Kidney (tissue), 14 donors: Measurements from ENCODE around the gene DNTT. TPM values are rescaled to one million over a fixed set of nuclear protein-coding genes. Genes with fewer than 3 reads are reported as not detected.

ENCODE experiments used
- DNase-seq, 5 donors: peaks; one replicate each; pipeline ENCODE4 v3.0.0-alpha.2; 2013 to 2020
- FAIRE-seq: peaks from 2 replicates; lab custom pipeline; 2012; peaks lifted over from hg19 to GRCh38; lab: Jason Lieb, UNC
- H3K27ac ChIP-seq, 2 donors: one replicate each; pipeline ENCODE4 v1.7.0; 2013; ENCODE audit warnings: low read depth in 2 of 2, low read length in 2 of 2, inconsistent platforms in 1 of 2
- H3K27me3 ChIP-seq: one replicate; pipeline ENCODE4 v1.7.1; 2013; ENCODE audit warnings: low read length, inconsistent platforms; ENCODE audit not compliant: control insufficient read depth, insufficient read depth
- H3K36me3 ChIP-seq, 3 donors: one replicate each; pipeline versions ENCODE4 v1.7.0 to v1.7.1; 2013; ENCODE audit warnings: low read length in 3 of 3, control low read depth in 1 of 3, inconsistent platforms in 1 of 3; ENCODE audit not compliant: insufficient read depth in 3 of 3, control insufficient read depth in 2 of 3
- H3K4me1 ChIP-seq, 3 donors: one replicate each; pipeline versions ENCODE4 v1.7.0 to v1.7.1; 2013; ENCODE audit warnings: low read length in 3 of 3, inconsistent platforms in 1 of 3, low read depth in 1 of 3; ENCODE audit not compliant: control insufficient read depth in 2 of 3, insufficient read depth in 2 of 3
- H3K4me3 ChIP-seq, 3 donors: one replicate each; pipeline versions ENCODE4 v1.7.0 to v1.8.1; 2013; ENCODE audit warnings: low read length in 3 of 3, control low read depth in 1 of 3, inconsistent platforms in 1 of 3
- H3K9ac ChIP-seq, 3 donors: one replicate each; pipeline versions ENCODE4 v1.7.0 to v1.7.1; 2013; ENCODE audit warnings: low read length in 3 of 3, control low read depth in 1 of 3, inconsistent platforms in 1 of 3
- H3K9me3 ChIP-seq, 3 donors: one replicate each; pipeline versions ENCODE4 v1.7.0 to v1.7.1; 2013; ENCODE audit warnings: low read length in 3 of 3, control low read depth in 1 of 3, inconsistent platforms in 1 of 3; ENCODE audit not compliant: control insufficient read depth in 2 of 3, insufficient read depth in 1 of 3
- CTCF ChIP-seq: IDR thresholded peaks from 3 replicates; pipeline ENCODE4 v1.5.1; 2012; ENCODE audit warnings: mild to moderate bottlenecking, moderate library complexity, borderline replicate concordance; ENCODE audit not compliant: insufficient read depth; ENCODE audit errors: extremely low read depth
- intact Hi-C: fragments of 100-400 bp; cut with DNase I; formaldehyde crosslinking; loops from one replicate; pipeline ENCODE4 v1.11.1; 2022
- polyA plus RNA-seq: library from polyadenylated mRNA; stranded (reverse); fragments of 350-450 nt; fragmentation: Illumina TruSeq; extraction: RNeasy Lipid Tissue Mini Kit (QIAGEN cat#74804); gene quantifications from one replicate; pipeline ENCODE4 v1.2.3, GENCODE V29; 2014; ENCODE audit warnings: low read depth, low replicate concordance; ENCODE audit not compliant: insufficient read depth
- total RNA-seq: library from RNA; stranded (reverse); fragmentation: NEBNext Ultra II Directional; extraction: Animal tissue kit (Norgen Biotek cat#: 25700); gene quantifications from one replicate; pipeline ENCODE4 v1.2.1, GENCODE V29; 2021
- donor health status: control.
- donor health status: control.
- donor health status: control.
- donor health status: control.
- donor health status: control.
- donor health status: DM: yes; HTN: yes; CAD: no.
- donor health status: Normal renal cell carcinoma (clear cell type).

DNTT gene
- total and polyA plus RNA-seq, 2 donors from 2014 or later = not detected

DNA sequence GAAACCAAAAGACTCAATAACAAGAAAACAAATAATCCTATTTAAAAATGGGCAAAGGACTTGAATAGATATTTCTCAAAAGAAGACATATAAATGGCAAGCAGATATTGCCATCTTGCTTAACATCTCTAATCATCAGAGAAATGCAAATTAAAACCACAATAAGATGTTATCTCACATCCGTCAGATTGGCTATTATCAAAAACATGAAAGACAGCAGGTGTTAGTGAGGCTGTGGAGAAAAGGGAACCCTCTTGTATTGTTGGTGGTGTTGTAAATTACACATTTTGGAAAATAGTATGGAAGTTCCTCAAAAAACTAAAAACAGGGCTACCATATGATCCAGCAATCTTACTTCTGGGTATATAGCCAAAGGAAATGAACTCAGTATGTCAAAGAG is 28.9 kb downstream of the DNTT start:
- intact Hi-C loops = no loop called here
- Histone ChIP-seq H3K4me1 (no peaks in the 10 kb centered on the region), H3K36me3 (no peaks in the 10 kb centered on the region), H3K9me3 (no peaks in the 10 kb centered on the region), H3K9ac (no peak overlapping the region), H3K27ac (no peak overlapping the region), H3K27me3 (no peaks in the 10 kb centered on the region), H3K4me3 (no peak overlapping the region)
- FAIRE-seq (no peak), DNase-seq (no peak)
- TF ChIP-seq CTCF = no peak

GRCh38 chr10:96334616-96335526 is 30.6 kb downstream of the DNTT start:
- no peak overlapping the region for H3K4me3 ChIP-seq
- FAIRE-seq = peak; percentile 19
- no peak overlapping the region for H3K27ac ChIP-seq
- DNase-seq = peak in 3 of 5 donors; percentile 28 to 63 (median 56)
- H3K9me3 ChIP-seq = no peaks in the 10 kb centered on the region
- no peak overlapping the region for H3K9ac ChIP-seq
- intact Hi-C loops = no loop called here
- no peaks in the 10 kb centered on the region for H3K4me1 ChIP-seq
- peak; percentile 74 for TF ChIP-seq CTCF
- H3K36me3 ChIP-seq = no peaks in the 10 kb centered on the region
- H3K27me3 ChIP-seq = no peaks in the 10 kb centered on the region

GRCh38 chr10:96337106-96337505 is 32.9 kb downstream of the DNTT start:
- no peaks in the 10 kb centered on the region for H3K4me1 ChIP-seq
- H3K36me3 ChIP-seq = no peaks in the 10 kb centered on the region
- H3K4me3 ChIP-seq = no peak overlapping the region
- no peak overlapping the region for H3K27ac ChIP-seq
- no peak for DNase-seq
- no peak overlapping the region for H3K9ac ChIP-seq
- no peaks in the 10 kb centered on the region for H3K9me3 ChIP-seq
- intact Hi-C loops = no loop called here
- no peak for TF ChIP-seq CTCF
- FAIRE-seq = no peak
- no peaks in the 10 kb centered on the region for H3K27me3 ChIP-seq
